NCI-H748 (cell line): ENCODE data around the gene TBC1D32.
"Not testable (repeated sequence)": the region's sequence is repeated elsewhere in the genome, so short reads cannot be mapped to it uniquely, and the experiment has no call there.

Experiments
- DNase-seq: peaks from one replicate; lab custom pipeline; 2025; ENCODE audit not compliant: unreplicated experiment; lab: John Stamatoyannopoulos, UW

Gene TBC1D32

DNA sequence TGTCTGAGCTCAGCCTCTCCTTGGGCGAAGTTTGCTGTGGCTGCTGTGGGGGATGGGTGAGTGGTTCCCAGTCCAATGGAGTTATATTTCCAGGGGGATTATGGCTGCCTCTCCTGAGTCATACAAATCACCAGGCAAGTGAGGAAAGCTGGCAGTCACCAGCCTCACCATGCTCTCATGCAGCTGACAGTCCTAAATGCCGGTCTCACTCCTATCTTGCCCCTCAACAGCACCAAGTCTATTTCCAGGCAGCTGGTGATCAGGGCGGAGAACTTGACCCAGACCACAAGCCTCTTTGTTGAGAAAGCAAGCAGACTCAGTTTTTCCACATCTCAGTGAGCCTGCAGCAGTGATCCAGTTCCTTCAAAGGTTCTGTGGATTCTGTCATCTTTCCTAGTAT lies 98.9 kb downstream of the TBC1D32 start:
- no peak for DNase-seq

DNA sequence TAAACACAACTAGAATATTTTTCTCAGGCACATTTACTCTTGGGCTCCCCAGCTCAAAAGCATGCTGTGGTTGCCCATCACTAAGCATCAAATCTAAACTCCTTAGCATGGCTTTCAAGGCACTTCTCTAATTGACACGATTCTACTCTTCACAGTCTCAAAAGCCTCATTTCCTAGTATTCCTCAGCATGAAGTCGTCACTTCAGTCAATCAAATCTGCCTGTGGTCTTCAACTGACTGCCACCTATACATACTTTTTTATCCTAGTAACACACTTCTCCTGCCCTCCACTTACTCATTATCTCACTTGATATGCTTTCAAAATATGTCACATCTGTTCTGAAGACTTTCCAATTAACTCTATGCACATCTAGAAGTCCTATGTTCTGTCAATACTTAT lies 110.3 kb downstream of the TBC1D32 start:
- no peak for DNase-seq

DNA sequence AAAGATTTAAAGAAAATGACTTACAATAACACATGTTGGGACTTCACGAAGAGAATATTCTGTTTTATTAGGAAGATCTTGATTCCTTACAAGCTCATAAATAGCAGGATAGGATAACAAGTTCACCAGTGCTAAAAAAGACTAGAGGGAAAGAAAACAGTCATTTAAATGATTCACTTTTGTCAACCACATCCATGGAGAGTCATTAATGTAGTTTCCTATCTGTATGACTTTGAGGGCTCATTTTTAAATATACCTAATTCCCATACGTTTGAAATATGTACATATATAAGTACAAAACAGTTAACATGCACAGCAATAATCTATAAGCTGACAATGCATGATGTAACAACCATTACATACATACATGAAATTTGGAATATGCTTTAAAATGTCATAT lies 111.1 kb downstream of the TBC1D32 start:
- DNase-seq: no peak

DNA sequence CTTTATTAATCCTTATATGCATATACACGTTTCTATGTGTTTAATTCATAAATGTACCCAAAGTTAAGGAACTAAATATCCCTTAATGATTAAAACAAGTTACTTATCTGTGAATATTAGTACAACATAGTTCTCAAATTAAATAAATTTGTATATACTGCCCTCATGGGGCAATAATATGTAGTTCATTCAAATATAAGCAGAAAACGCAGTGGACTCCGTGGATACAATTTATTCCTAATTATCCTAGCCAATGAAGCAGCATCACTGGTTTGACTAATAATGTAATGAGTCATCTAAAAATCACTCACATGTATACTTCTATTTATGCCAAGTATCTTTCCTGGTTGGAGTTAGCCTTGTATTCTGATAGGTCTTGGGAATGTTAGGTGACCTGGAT lies 111.6 kb downstream of the TBC1D32 start:
- DNase-seq: peak; percentile 14

DNA sequence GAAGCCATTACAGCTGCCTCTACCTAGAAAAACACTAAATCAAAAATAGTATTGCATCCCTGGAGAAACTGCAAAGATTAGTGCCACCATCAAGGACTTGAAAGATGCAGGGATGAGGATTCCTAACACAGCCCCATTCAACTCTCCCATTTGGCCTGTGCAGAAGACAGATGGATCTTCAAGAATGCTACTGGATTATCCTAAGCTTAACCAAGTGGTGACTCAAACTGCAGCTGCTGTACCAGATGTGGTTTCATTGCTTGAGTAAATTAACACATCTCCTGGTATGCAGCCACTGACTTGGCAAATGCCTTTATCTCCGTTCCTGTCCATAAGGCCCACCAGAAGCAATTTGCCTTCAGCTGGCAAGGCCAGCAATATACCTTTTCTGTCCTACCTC lies 117.4 kb downstream of the TBC1D32 start:
- no peak for DNase-seq

DNA sequence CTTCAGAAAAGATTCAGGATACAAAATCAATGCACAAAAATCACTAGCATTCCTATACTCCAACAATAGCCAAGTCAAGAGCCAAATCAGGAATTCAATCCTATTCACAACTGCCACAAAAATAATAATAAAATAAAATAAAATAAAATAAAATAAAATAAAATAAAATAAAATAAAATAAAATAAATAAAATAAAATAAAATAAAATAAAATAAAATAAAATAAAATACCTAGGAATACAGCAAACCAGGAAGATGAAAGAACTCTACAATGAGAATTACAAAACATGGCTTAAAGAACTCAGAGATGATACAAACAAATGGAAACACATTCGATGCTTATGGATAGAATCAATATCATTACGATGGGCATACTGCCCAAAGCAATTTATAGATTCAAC lies 120.9 kb downstream of the TBC1D32 start:
- DNase-seq: not testable (repeated sequence)

DNA sequence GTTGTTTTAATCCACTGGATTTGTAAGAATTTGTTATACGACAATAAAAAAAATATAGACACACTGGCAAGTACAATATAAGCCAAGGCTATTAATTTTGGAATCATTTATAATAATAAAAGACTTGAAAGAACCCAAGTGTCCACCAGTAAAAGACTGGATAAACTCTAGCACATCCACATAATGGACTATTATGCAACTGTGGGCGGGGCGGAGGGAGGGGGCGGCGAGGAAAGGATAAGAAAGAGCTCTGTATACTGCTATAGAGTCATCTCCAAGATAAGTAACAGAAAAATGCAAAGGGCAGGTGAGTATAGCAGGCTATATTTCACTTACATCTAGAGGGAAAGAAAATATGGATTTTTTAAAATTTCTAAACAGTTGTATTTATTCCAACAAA lies 123.3 kb downstream of the TBC1D32 start:
- no peak for DNase-seq

DNA sequence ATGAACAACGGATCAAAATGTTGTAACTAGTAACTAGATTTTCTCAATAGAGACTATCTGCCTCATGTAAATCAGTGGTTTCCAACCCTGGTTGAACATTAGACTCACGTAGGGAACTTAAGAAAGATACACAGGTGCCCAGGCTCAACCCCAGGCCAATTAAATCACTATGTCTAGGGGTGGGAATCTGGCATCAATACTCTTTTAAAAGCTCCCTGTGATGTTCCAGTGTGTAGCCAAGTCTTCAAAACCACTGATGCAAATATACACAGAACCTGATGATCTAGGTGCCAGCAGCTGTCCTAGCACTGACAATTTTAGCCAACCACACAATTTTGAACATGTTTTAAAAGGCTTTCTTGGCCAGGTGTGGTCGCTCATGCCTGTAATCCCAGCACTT lies 128.7 kb downstream of the TBC1D32 start:
- DNase-seq: no peak

DNA sequence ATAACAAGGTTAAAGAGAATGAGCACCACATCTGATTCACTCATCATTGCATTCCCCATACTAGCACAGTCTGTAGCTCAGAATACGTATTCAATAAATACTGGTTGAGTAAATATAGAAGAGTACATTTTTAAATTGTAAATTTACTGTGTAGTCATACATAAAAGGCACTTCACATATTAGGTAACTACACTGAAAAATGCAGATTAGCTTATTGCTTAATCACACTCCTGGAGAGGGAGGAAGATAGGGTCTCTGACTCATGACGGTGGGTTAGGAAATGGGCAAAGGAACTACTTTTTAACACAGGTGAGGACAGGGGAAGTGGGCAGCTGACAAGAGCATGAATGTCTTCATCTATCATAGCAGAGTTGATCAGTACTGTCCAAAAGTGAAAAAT lies 133.2 kb downstream of the TBC1D32 start:
- DNase-seq: no peak

DNA sequence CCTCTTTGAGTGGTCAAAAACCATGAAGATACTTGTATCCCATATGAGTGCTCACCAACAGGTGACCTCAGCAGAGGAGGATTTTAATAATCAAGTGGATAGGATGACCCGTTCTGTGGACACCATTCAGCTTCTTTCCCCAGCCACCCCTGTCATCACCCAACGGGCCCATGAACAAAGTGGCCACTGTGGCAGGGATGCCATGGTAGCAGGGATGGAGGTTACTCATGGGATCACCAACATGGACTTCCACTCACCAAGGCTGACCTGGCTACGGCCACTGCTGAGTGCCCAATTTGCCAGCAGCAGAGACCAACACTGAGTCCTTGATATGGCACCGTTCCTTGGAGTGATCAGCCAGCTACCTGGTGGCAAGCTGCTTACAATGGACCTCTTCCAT lies 138.2 kb downstream of the TBC1D32 start:
- not testable (repeated sequence) for DNase-seq

DNA sequence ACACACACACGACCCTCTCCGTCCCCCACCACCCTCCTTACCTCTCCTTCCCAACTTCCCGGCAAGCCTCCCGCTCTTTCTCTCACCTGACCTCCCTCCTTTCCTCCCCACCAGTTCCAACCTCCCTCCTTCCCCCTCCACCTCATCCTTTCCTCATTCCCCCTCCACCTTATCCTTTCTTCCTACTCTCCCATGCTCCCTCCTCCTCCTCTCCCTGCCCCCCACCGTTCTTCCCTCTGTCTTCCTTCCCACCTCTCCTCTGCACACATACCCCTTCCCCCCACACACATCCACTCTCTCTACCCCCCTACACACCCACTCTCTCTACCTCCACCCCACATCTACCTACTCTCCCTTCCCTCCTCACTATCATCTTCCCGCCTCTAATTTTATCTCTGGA lies 144.2 kb downstream of the TBC1D32 start:
- DNase-seq: no peak

DNA sequence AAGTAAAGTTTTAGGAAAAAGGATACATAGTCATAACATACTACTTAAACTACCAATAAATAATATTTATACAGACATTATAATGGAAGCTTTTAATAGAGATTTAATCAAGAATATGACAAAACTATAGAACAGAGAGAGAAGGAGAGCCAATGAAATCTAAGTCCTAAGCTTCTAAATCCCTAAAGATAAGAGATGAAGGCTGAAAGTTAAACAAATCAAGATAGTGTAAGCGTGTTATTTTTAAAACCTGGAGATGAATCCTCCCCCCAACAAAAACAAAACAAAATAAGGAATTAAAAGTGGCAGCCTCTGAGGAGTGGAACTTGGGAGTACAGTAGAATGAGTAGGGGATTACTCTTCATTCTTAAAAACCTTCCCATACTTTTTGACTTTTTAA lies 145.9 kb downstream of the TBC1D32 start:
- DNase-seq: no peak

DNA sequence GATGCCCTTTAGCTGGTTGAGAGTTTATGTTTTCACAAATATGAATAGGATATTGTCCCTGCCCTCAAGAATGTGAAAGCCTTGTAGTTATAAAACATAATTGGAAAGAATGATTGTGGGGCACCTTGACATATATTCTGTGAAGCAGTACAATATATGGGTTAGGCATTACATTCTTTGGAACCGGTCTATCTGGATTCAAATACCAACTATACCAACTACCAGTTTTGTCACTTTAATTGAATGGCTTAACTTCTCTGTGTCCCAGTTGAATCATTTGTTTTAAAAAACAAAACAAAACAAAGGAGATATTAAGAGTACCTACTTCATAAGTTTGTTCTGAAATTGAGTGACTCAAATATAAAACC lies 146.5 kb downstream of the TBC1D32 start:
- no peak for DNase-seq

DNA sequence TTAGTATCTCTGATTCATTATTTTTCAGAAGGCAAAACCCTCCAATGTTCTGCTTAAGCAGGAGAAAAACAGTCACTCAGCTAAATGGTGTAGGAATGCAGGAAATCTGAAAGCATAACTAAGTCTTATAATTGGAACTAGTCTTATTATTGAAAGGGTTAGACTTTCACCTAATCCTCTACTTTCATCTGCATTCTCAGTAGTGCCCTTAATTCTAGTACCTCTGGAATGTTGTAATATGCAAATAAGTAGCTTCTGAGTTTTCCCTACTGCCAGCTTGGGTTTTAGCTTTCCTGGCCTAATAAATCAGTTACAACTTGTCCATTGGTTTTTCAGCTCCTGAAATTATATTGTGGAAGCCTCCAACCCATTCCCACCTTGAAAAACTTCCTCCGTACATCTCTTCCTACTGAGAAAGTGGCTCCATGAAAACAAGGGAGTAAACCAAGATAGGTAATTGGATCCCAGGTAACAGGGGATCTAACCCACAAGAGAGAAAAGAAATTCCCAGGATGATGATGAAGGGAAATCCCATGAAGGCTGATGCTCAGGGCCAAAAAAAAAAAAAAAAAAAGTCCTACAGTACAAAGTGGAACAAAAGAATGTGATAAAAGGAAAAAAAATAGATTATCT lies 147.0 kb downstream of the TBC1D32 start:
- DNase-seq: no peak

DNA sequence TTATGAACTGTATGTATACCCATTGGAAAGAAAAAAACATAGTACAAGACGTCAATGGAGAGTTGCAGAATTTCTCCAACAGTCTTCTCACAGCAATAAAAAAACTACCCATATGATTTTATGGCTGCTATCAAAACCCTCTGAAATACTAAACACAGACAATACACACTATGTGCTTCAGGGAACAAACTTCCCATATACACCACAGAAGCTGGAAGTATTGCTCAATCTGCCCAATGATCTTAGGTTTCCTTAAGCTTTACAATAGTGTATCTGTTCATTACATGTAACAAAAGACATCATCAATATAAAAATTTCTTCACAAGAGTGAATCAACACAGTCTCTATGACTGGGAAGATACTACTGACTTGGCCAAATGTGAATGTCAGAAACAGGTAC lies 150.5 kb downstream of the TBC1D32 start:
- DNase-seq: no peak

DNA sequence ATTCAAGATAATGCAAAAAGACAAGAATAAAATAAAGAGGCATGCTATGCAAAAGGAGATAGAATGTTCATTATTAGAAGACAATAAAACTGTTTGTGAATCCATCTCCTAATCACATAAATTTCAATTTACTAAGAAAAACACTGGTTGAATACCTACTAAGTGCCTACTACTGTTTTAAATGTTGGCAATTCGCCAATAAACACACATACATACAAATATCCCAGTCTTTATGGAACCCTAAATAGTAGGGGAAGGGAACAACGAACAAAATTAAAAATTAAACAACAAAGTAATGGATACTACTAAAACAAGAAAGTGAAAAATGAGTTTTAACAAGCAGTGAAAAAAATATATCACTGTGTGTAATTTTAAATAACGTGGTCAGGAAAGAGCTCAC lies 158.5 kb downstream of the TBC1D32 start:
- DNase-seq: no peak

DNA sequence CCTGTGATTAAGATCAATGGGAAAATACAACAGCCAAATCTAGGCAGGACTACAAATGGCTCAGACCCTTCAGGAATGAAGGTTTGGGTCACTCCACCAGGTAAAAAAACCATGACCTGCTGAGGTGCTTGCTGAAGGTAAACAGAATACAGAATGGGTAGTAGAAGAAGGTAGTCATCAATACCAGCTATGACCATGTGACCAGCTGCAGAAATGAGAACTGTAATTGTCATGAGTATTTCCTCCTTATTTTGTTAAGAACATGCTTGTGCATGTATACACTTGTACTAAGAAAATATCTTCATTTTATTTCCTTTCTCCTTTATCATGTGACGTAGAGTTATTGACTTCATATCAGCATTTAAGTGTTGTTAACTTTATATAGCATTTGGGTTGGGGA lies 161.8 kb downstream of the TBC1D32 start:
- DNase-seq: not testable (repeated sequence)

DNA sequence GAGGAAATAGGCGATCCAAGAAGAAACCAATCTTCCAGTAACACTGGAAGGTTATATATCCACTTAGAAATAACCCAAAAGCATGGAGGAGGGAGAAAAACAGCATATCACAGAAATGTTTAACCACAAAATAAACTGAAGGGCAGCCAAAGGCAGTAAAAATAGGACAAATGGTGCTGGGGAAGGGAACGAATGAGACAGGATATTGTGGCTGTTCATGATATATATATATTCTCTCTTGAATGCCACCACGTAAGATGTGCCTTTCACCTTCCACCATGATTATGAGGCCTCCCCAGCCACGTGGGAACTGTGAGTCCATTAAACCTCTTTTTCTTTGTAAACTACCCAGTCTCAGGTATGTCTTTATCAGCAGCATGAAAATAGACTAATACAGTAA lies 162.4 kb downstream of the TBC1D32 start:
- DNase-seq: no peak

DNA sequence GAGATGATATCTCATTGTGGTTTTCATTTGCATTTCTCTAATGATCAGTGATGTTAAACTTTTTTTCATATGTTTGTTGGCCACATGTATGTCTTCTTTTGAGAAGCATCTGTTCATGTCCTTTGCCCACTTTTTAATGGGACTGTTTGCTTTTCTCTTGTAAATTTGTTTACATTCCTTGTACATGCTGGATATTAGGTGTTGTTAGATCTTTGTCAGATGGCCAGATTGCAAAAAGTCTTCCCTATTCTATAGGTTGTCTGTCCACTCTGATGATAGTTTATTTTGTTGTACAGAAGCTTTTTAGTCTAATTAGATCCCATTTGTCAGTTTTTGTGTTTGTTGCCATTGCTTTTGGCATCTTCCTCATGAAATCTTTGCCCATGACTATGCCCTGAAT lies 172.4 kb downstream of the TBC1D32 start:
- DNase-seq: no peak

DNA sequence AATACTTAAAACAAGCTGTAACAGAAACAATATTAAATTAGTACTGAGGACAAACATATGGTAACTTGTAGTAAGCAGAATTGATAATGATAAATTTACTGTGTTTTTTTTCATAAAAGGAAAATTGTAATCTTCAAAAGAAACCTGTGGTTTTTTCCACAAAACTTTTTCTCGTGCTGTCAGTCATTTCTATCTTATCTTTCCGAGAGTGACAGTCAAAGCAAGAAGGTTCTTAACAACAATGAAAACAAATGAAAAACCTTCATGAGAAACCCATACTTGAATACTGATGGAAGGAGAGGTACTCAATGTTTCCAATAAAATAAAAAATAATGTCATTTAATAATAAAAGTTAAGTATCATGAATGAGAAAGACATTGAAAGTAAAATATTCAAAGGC lies 174.0 kb downstream of the TBC1D32 start:
- no peak for DNase-seq

DNA sequence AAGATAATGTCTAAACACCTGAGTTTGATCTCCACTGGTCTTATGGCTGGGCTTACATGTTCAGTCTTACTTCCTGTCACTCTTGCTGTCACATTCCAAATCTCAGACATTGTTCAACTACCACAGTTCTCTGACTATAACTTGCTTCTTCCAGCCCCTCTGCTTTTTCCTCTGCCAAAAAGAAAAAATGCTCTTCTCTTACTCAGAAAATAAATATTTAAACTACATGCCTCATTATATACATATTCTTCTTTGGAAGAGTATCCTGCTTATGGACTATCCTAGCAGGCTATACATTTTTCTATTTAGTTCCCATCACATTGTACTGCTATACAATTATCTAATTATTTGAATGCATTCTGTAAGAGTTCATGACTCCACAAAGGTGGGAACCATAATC lies 175.4 kb downstream of the TBC1D32 start:
- DNase-seq: no peak

DNA sequence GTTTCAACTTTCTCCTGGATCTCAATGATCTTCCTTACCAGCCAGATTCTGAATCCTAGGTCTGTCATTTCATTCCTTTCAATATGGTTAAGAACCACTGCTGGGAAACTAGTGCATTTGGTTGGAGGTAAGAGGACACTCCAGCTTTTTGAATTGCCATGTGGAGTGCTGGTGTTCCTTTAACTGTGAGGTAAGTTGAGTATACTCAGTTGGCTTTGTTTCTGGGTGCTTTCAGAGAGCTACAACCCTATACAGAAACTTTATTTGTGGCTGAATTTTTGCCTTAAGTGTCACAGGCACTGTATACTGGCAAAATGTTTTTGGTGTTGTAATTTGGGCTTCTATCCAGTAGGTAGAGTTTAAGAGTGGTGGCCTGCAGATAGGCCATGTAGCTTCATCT lies 175.8 kb downstream of the TBC1D32 start:
- no peak for DNase-seq

DNA sequence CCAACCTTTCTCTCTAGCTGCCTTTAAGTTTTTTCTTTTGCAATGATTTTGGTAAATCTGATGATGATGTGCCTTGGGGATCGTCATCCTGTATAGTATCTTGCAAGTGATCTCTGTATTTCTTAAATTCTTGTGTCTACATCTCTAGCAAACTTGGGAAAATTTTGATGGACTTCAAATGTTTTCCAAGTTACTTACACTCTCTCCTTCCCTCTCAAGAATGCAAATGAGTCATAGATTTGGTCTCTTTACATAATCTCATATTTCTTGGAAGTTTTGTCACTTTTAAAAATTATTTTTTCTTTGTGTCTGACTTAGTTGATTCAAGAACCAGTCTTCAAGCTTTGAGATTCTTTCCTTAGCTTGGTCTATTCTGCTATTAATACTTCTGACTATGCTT lies 176.4 kb downstream of the TBC1D32 start:
- DNase-seq: no peak

DNA sequence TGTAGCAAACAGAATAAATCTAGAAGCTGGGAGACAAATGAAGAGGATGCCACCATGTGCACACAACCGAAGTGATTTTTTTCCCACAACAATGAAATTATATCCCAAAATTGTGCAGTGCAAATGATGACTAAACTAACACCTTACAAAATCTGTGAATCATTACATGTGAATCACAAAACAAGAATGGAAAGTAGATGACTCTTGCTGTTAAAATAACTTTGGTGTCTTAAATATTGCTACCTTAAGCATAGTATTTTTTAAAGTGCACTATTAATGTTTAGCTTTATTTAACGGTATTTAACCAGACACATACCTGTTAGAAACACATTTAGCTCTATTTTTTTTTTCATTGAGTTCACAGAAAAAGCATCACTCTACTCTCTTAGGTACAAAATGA lies 190.8 kb downstream of the TBC1D32 start:
- DNase-seq: no peak
